ENCODE results near the gene ARF3. TPM values are rescaled to one million over a fixed set of nuclear protein-coding genes. Genes with fewer than 3 reads are reported as not detected.

The ARF3 gene
- total RNA-seq, 4 donors from 2014 or later, result 6.9 to 117 (median 29.7) TPM

DNA sequence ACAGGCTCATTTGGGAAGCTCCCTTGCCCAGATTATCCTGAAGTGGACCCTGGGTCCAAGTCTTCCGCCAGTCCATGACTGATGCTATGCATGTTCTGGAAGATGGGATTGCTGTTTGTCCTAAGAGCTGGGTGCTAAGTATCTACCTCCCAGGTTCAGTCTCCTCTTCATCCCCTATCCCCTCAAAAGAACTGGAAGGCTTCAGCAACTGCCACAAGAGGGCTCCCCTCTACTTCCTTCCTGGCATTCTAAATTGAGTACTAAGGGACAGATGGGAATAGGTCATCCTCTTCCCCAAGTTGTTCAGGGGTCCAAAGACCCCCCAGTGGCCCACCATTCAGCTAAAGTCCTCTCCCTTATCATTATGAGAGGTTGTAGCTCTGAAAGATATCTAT, 23.0 kb downstream of the ARF3 start:
- Histone ChIP-seq H3K9me3 (no peaks in the 10 kb centered on the region), H3K27ac (no peak overlapping the region), H3K4me3 (no peak overlapping the region), H3K27me3 (no peaks in the 10 kb centered on the region), H3K4me1 (no peaks in the 10 kb centered on the region), H3K36me3 (no peaks in the 10 kb centered on the region)
- no peak for DNase-seq
- intact Hi-C loops (cut with DNase I; ENCODE audit: low total_unique reads), result no loop called here
- TF ChIP-seq POLR2A (IDR thresholded peaks at IDR 0.05), result no peak
- TF ChIP-seq, protein P1, sequence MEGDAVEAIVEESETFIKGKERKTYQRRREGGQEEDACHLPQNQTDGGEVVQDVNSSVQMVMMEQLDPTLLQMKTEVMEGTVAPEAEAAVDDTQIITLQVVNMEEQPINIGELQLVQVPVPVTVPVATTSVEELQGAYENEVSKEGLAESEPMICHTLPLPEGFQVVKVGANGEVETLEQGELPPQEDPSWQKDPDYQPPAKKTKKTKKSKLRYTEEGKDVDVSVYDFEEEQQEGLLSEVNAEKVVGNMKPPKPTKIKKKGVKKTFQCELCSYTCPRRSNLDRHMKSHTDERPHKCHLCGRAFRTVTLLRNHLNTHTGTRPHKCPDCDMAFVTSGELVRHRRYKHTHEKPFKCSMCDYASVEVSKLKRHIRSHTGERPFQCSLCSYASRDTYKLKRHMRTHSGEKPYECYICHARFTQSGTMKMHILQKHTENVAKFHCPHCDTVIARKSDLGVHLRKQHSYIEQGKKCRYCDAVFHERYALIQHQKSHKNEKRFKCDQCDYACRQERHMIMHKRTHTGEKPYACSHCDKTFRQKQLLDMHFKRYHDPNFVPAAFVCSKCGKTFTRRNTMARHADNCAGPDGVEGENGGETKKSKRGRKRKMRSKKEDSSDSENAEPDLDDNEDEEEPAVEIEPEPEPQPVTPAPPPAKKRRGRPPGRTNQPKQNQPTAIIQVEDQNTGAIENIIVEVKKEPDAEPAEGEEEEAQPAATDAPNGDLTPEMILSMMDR (IDR thresholded peaks at IDR 0.05), result no peak

DNA sequence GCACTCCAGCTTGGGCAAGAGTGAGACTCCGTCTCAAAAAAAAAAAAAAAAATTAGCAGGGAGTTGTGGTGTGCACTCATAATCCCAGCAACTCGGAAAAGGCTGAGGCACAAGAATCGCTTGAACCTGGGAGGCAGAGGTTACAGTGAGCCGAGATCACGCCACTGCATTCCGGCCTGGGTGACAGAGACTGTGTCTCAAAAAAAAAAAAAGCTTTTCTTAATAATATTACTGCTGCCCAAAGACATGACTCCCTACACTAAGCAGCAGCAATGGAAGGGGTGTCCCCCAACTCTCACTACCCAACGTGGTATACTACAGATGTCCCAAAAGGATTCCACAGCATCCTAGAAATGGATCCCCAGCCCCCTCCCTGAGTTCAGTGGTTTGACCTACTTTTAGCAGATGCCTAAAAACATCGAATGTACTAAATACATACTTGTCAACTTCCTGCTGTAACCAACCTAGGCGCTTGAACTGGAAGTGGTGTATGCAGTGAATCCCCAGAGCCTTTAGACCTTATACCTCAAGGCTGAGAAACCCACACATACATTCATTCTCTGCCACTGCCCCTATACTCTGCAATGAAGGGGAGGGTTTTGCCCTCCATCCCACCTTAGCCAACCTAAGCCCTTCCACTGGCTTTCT, 23.5 kb downstream of the ARF3 start:
- Histone ChIP-seq H3K4me3 (no peak overlapping the region), H3K4me1 (no peaks in the 10 kb centered on the region), H3K27me3 (no peaks in the 10 kb centered on the region), H3K9me3 (no peaks in the 10 kb centered on the region), H3K27ac (no peak overlapping the region), H3K36me3 (no peaks in the 10 kb centered on the region)
- no peak for TF ChIP-seq POLR2A (IDR thresholded peaks at IDR 0.05)
- TF ChIP-seq, protein P1 (IDR thresholded peaks at IDR 0.05), result no peak
- DNase-seq, result no peak
- intact Hi-C loops (cut with DNase I; ENCODE audit: low total_unique reads), result no loop called here

DNA sequence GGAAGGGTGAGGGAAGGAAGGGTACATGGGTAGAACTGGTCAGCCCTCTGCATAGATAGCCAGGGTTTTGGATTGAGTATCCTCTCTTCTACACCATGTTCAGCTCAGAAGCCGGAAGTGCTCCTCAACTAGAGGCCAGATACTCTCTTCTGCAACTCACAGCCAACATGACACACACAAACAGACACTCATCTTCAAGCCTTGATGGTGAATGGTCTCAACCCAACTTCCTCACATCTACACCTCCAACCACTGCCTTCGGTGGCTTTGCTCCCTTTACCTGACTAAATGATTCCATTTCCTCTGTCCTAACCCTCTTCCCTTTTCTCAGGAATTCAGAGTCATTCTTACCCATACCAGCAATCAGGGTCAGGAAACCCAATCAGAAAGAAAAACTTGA, 24.4 kb downstream of the ARF3 start:
- no peaks in the 10 kb centered on the region for H3K36me3 ChIP-seq
- H3K4me3 ChIP-seq, result no peak overlapping the region
- no peaks in the 10 kb centered on the region for H3K27me3 ChIP-seq
- H3K27ac ChIP-seq, result no peak overlapping the region
- intact Hi-C loops (cut with DNase I; ENCODE audit: low total_unique reads), result no loop called here
- no peak for DNase-seq
- TF ChIP-seq, protein P1 (IDR thresholded peaks at IDR 0.05), result no peak
- TF ChIP-seq POLR2A (IDR thresholded peaks at IDR 0.05), result no peak
- no peaks in the 10 kb centered on the region for H3K4me1 ChIP-seq
- H3K9me3 ChIP-seq, result no peaks in the 10 kb centered on the region

DNA sequence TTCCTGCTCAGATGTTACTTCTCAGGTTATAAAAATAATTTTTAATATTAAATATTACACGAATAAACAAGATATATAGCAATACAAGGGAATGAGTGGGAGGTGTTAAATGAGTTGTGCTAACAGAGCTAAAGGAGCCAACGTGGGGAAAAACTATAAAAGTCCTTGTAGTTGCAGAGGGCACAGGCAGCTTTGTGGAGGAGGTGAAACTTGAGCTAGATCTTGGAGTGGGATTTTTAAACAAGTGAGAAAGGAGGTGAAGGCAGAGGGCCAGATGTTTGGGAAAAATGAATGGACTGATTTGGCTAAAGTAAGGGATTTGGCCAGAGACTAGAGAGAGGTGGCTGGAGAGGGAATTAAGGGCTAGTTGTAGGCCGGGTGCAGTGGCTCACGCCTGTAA, 26.8 kb downstream of the ARF3 start:
- DNase-seq, result no peak
- intact Hi-C loops (cut with DNase I; ENCODE audit: low total_unique reads), result no loop called here
- Histone ChIP-seq H3K27ac (no peak overlapping the region), H3K36me3 (no peaks in the 10 kb centered on the region), H3K27me3 (no peaks in the 10 kb centered on the region), H3K9me3 (no peaks in the 10 kb centered on the region), H3K4me3 (no peak overlapping the region), H3K4me1 (no peaks in the 10 kb centered on the region)
- no peak for TF ChIP-seq POLR2A (IDR thresholded peaks at IDR 0.05)
- TF ChIP-seq, protein P1 (IDR thresholded peaks at IDR 0.05), result no peak

DNA sequence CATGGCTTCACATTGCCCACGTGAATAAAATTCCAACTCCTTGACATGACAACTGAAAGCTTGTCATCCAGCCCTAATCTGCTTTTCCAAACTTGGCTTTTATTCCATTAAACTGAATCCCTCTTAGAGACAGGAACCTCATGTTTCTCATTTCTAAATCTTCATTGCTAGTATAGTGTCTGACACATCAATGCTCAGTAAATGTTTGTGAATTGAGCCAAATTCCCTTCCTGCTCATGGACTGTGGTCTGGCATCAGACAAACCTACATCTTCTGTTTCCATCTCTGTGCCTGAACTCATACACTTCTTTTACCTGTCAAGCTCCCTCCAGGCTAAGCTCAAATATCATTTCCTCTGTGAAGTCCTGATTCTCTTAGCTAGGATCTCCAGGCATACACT, 27.7 kb downstream of the ARF3 start:
- Histone ChIP-seq H3K9me3 (no peaks in the 10 kb centered on the region), H3K27ac (no peak overlapping the region), H3K4me3 (no peak overlapping the region), H3K27me3 (no peaks in the 10 kb centered on the region), H3K36me3 (no peaks in the 10 kb centered on the region), H3K4me1 (no peaks in the 10 kb centered on the region)
- TF ChIP-seq POLR2A (IDR thresholded peaks at IDR 0.05), result no peak
- TF ChIP-seq, protein P1 (IDR thresholded peaks at IDR 0.05), result no peak
- intact Hi-C loops (cut with DNase I; ENCODE audit: low total_unique reads), result no loop called here
- DNase-seq, result no peak

Data from uterus (tissue), 4 donors.